Measurements from ENCODE around the gene TIMM10. TPM values are rescaled to one million over a fixed set of nuclear protein-coding genes. Genes with fewer than 3 reads are reported as not detected.

The TIMM10 gene
- 51.8 TPM for polyA plus RNA-seq (2013, experiment 1 of 2; ENCODE audit: insufficient read length)
- polyA plus RNA-seq (2013, experiment 2 of 2; ENCODE audit: insufficient read length): 19.6 TPM

GRCh38 chr11:57530596-57531507 is at the start of gene TIMM10:
Gene TIMM10 (minus strand): TSS chr11:57530754. CDS start chr11:57530189, 565 bp downstream.
- DNase-seq: peak; percentile 97

GRCh38 chr11:57574061-57574460 is 43.5 kb upstream of the TIMM10 start:
- no peak for DNase-seq

- DNase-seq: no peak
Measured at GRCh38 chr11:57571606-57572005, 41.1 kb upstream of the TIMM10 start.

GRCh38 chr11:57568330-57568766 is 37.8 kb upstream of the TIMM10 start:
- no peak for DNase-seq

GRCh38 chr11:57567515-57568329 is 37.2 kb upstream of the TIMM10 start, which contains the start of gene UBE2L6:
Gene UBE2L6 (minus strand): TSS chr11:57567672. CDS start chr11:57567611, 61 bp downstream.
- peak; percentile 66 for DNase-seq

- DNase-seq: no peak
Measured at GRCh38 chr11:57566905-57567514, 36.5 kb upstream of the TIMM10 start.

- DNase-seq: no peak
Measured at GRCh38 chr11:57566005-57566904, 35.7 kb upstream of the TIMM10 start.

- no peak for DNase-seq
Measured at GRCh38 chr11:57562596-57562995, 32.0 kb upstream of the TIMM10 start.

- DNase-seq: no peak
Measured at GRCh38 chr11:57560146-57560545, 29.6 kb upstream of the TIMM10 start.

- DNase-seq: no peak
Measured at GRCh38 chr11:57556041-57556440, 25.5 kb upstream of the TIMM10 start.

- DNase-seq: no peak
Measured at GRCh38 chr11:57555393-57555792, 24.8 kb upstream of the TIMM10 start.

GRCh38 chr11:57552479-57552878 is 21.9 kb upstream of the TIMM10 start:
- no peak for DNase-seq

- DNase-seq: no peak
Measured at GRCh38 chr11:57551941-57552340, 21.4 kb upstream of the TIMM10 start.

- no peak for DNase-seq
Measured at GRCh38 chr11:57549983-57550382, 19.4 kb upstream of the TIMM10 start.

GRCh38 chr11:57547854-57548377 is 17.4 kb upstream of the TIMM10 start:
- no peak for DNase-seq

GRCh38 chr11:57546869-57547475 is 16.4 kb upstream of the TIMM10 start:
- DNase-seq: peak; percentile 38

- DNase-seq: no peak
Measured at GRCh38 chr11:57546451-57546850, 15.9 kb upstream of the TIMM10 start.

GRCh38 chr11:57545883-57546282 is 15.3 kb upstream of the TIMM10 start:
- no peak for DNase-seq

- DNase-seq: no peak
Measured at GRCh38 chr11:57544566-57544965, 14.0 kb upstream of the TIMM10 start.

GRCh38 chr11:57543593-57543992 is 13.0 kb upstream of the TIMM10 start:
- no peak for DNase-seq

GRCh38 chr11:57542582-57542981 is 12.0 kb upstream of the TIMM10 start:
- DNase-seq: no peak
